Astrocyte of the spinal cord (primary cell): Measurements from ENCODE around the gene TBC1D8B.
A peak's percentile ranks its signal among the peaks of the same experiment; 100 is the strongest.

ENCODE experiments used
- DNase-seq: peaks from one replicate; pipeline ENCODE4 v3.0.0; 2011; ENCODE audit warnings: low read depth, low spot score
- H3K4me3 ChIP-seq: 2 replicates; pipeline ENCODE4 v1.5.1; 2011; ENCODE audit warnings: low read depth, mild to moderate bottlenecking, low read length, moderate library complexity
- in situ Hi-C: cut with HindIII; loops from 2 replicates; pipeline ENCODE4 v1.10.0; 2017; ENCODE audit warnings: low sequenced_read_pairs
- TF ChIP-seq, protein P1 (sequence below): IDR thresholded peaks from 2 replicates; pipeline ENCODE4 v1.5.1; 2012; ENCODE audit warnings: low read depth, mild to moderate bottlenecking, low read length, inconsistent platforms

TBC1D8B gene

DNA sequence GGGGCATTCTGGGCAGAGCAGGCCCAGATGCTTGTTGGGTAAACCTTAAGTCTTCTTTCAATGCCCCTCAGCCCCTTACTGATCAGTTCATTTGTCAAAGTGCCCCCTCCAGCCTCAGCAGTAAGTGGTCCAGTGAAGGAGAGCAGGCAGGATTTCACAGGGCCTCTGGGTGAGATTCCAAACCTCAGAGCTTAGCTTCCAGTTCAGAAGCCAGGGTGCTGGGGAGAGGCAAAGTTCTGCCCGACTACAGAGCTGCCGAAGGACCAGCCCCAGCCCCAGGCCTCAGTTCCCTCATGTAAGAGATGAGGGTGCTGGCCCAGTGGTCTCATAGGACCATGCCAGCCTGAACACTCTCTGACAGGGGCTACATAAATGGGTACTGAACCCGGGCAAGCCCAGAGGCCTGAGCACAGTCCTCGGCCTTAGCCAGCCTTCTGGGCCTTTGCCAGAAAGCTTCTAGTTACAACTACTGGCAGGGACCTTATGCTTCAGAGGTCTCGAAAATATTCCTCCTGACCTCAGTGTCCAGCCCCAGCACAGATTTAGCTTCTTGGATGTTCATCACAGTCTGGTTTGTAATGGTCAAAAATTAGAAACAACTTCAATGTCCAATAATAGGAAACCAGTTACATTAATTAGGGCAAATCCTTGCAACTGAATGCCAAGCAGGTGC is 101.5 kb downstream of the TBC1D8B start:
- in situ Hi-C loops, result no loop called here
- no peak for DNase-seq

DNA sequence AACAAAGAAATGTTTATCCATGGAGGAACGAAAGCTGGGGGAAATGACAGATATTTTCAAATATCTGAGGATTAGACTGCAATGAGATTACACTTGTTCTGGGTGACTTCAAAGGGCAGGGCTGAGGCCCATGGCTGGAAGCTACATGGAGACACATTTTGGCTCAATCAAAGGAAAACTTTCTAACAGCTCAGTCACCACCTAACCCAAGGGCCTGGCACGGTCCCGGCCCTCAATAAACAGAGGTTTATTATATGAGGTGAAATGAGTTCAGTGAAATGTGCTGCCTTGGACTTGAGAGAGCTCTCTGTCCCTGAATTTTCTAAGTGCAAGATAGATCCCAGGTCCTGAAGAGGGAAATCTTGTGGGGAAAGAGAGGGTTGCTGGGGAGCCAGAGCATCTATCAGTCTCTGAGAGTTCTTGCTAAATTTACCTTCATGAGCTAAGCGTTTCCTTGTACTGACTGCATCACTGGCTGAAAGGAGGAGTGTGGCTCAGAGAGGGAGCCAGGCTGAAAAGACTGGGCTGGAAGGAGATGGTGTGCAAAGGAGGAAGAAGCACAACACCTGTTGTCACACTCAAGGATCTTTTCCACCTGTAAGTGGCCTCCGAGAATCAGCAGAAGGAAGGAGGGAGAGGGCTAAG is 102.7 kb downstream of the TBC1D8B start:
- no peak for DNase-seq
- in situ Hi-C loops, result no loop called here
- H3K4me3 ChIP-seq, result no peak overlapping the region
- TF ChIP-seq, protein P1, sequence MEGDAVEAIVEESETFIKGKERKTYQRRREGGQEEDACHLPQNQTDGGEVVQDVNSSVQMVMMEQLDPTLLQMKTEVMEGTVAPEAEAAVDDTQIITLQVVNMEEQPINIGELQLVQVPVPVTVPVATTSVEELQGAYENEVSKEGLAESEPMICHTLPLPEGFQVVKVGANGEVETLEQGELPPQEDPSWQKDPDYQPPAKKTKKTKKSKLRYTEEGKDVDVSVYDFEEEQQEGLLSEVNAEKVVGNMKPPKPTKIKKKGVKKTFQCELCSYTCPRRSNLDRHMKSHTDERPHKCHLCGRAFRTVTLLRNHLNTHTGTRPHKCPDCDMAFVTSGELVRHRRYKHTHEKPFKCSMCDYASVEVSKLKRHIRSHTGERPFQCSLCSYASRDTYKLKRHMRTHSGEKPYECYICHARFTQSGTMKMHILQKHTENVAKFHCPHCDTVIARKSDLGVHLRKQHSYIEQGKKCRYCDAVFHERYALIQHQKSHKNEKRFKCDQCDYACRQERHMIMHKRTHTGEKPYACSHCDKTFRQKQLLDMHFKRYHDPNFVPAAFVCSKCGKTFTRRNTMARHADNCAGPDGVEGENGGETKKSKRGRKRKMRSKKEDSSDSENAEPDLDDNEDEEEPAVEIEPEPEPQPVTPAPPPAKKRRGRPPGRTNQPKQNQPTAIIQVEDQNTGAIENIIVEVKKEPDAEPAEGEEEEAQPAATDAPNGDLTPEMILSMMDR, result no peak

More for the DNA sequence above, 101.5 kb downstream of the TBC1D8B start:
- TF ChIP-seq, protein P1, result no peak
- H3K4me3 ChIP-seq, result no peak overlapping the region

DNA sequence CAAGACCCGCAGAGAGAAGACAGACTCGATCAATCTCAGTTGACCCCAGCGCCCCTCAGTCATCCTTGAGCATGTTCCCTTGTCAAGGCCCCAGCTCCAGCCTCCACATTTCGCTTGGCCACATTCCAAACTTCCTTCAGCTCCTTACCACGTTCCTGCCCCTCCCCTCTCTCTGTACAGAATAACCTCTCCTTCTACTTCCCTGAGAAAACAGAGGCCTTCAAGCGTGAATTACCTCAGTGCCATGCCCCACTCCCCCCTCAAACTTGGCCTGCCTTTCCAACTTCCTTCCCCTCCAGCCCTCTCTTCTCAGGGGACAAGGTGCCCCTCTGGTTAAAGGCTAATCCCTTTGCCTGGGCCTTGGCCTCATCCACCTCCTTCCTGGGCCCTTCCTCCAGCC is 103.9 kb downstream of the TBC1D8B start:
- TF ChIP-seq, protein P1, result no peak
- in situ Hi-C loops, result no loop called here
- no peak for DNase-seq
- no peak overlapping the region for H3K4me3 ChIP-seq

DNA sequence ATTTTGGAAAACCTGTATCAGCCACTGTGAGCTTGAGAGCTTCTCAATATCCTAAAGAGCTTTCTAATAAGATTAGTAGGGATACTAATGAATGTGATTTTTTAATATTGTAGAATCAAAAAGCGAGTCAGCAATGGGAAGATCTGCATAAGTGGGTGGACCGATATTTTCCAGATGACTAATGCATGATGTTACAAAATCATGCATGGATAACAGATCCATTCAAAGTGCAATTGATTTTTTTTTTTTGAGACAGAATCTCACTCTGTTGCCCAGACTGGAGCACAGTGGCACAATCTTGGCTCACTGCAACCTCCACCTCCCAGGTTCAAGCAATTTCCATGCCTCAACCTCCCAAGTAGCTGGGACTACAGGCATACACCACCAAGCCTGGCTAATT is 110.4 kb downstream of the TBC1D8B start:
- in situ Hi-C loops, result no loop called here
- TF ChIP-seq, protein P1, result no peak
- no peak for DNase-seq
- no peak overlapping the region for H3K4me3 ChIP-seq

DNA sequence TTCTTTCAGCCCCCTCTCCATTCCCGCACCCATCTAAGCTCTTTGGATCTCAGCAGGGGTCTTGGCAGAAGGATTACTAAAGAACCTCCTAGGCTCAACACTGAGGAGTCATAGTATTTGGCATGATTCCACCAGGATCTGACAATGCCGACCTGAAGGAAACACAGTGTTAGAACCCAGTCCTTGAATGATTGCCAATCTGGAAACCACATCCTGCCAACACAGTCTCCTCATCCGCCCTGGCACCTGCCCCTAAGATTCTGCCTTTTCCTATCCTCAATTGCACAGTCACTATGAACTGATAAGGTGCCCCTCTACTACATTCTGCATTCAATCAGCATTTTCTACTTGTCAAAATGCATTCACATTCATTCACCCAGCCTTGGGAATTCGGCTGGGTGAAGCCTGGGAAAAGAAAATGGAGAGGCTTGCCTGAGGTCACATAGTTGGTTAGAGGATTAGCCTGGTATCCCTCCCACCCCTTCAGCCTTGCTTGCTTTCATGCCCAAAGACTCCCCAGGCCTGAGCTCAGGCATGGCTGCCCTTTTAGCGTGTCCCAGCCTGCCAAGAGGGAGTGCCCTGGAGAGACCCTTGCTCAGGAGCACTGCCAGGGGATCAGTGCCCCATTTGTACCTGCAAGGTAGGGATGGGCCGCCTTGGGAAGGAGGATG is 115.5 kb downstream of the TBC1D8B start:
- no peak overlapping the region for H3K4me3 ChIP-seq
- in situ Hi-C loops, result no loop called here
- peak; percentile 79 for DNase-seq
- TF ChIP-seq, protein P1, result no peak

GRCh38 chrX:106919932-106920452 is 117.5 kb downstream of the TBC1D8B start, which contains the start of gene CLDN2:
Gene CLDN2 (plus strand): TSS chrX:106920402. CDS start chrX:106928229, 7,827 bp downstream.
- H3K4me3 ChIP-seq, result no peak within 1 kb of the TSS
- DNase-seq, result peak; percentile 50
- in situ Hi-C loops, result no loop called here
- TF ChIP-seq, protein P1, result no peak
